Tibial artery (tissue), 4 donors: Measurements from ENCODE around the gene UNC79.

Experiments used
- DNase-seq, 2 donors: peaks; one replicate each; pipeline ENCODE4 v3.0.0-alpha.2; 2019
- H3K27ac ChIP-seq, 2 donors: fragments of 200-600 bp; sonication (generic) in 1 of 2; 1 replicate in 1 of 2; 2 replicates in 1 of 2; pipeline ENCODE4 v1.5.1; 2018 to 2019; ENCODE audit warnings: mild to moderate bottlenecking in 1 of 2
- H3K27me3 ChIP-seq, 2 donors: fragments of 200-600 bp; sonication (generic) in 1 of 2; one replicate each; pipeline versions ENCODE4 v1.5.1 to v1.6.0; 2016 to 2019
- H3K36me3 ChIP-seq, 3 donors: fragments of 200-600 bp; sonication (generic) in 2 of 3; one replicate each; pipeline ENCODE4 v1.5.1; 2016 to 2019; ENCODE audit warnings: mild to moderate bottlenecking in 2 of 3
- H3K4me1 ChIP-seq, 4 donors: fragments of 200-600 bp; sonication (generic) in 2 of 4; 1 replicate in 3 of 4; 2 replicates in 1 of 4; pipeline ENCODE4 v1.5.1; 2016 to 2019
- H3K4me3 ChIP-seq, 2 donors: fragments of 200-600 bp; sonication (generic) in 1 of 2; 1 replicate in 1 of 2; 2 replicates in 1 of 2; pipeline ENCODE4 v1.5.1; 2018 to 2019; ENCODE audit warnings: mild to moderate bottlenecking in 2 of 2
- H3K9me3 ChIP-seq, 3 donors: fragments of 200-600 bp; sonication (generic) in 1 of 3; one replicate each; pipeline ENCODE4 v1.5.1; 2016 to 2019
- CTCF ChIP-seq, 2 experiments: fragments of 200-600 bp in 1 of 2; fragments of 450-650 bp in 1 of 2; IDR thresholded peaks; one replicate each; pipeline ENCODE4 v1.5.1; 2017 to 2019; ENCODE audit warnings: antibody characterized with exemption in 2 of 2, mild to moderate bottlenecking in 1 of 2, moderate library complexity in 1 of 2
- intact Hi-C: fragments of 100-400 bp; cut with DNase I; formaldehyde crosslinking; loops from one replicate; pipeline ENCODE4 v1.15.0; 2023; ENCODE audit warnings: low total_unique reads

UNC79 gene

DNA sequence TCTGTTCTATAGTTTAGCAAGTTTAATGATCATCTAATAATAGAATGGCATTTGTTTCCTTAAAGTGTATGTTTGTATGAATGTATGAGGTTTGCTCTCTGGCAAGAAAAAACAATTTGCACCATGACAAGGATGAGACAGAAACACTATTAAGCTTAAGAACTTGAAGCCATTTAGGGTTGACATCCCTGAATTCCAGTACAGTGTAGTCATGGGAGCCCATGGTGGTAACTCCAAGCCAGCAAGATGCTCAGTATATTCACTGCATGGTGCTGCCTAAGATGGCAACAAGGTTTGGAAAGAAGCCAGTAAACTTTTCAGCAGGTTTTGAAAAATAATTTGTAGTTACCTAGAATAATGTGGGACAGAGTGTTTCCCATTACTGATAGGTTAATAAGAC lies 198.9 kb downstream of the UNC79 start:
- TF ChIP-seq CTCF (IDR thresholded peaks at IDR 0.05), result no peak
- intact Hi-C loops, result no loop called here
- DNase-seq, result no peak
- no peaks in the 10 kb centered on the region for H3K36me3 ChIP-seq
- no peaks in the 10 kb centered on the region for H3K4me1 ChIP-seq
- no peak overlapping the region for H3K27ac ChIP-seq
- no peaks in the 10 kb centered on the region for H3K27me3 ChIP-seq
- no peak overlapping the region for H3K4me3 ChIP-seq
- no peaks in the 10 kb centered on the region for H3K9me3 ChIP-seq

DNA sequence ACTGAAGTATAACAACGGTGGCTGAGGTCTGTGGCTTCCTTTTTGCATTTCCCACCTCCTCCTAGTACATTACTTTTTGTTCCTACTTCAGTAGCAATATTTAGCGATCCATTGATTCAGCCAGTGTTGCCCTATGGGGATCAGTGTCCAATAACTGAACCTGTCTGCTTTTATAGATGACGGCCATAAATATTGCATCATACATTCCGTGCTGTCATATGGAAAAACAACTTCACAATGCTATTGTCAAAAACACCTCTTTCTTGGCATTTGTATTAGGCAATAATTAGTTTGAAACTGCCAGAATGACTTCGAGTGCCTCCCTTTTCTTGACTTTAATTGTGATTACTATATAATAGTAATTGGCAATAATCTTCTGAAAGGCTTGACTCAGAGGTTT lies 208.1 kb downstream of the UNC79 start:
- intact Hi-C loops, result no loop called here
- Histone ChIP-seq H3K27ac (no peak overlapping the region), H3K27me3 (peaks cover 0 to 4% of the 10 kb centered on the region in 2 donors), H3K36me3 (no peaks in the 10 kb centered on the region), H3K4me3 (no peak overlapping the region), H3K9me3 (no peaks in the 10 kb centered on the region), H3K4me1 (no peaks in the 10 kb centered on the region)
- no peak for DNase-seq
- no peak for TF ChIP-seq CTCF (IDR thresholded peaks at IDR 0.05)

GRCh38 chr14:93643127-93643526 lies 212.4 kb downstream of the UNC79 start:
- H3K27ac ChIP-seq, result no peak overlapping the region
- TF ChIP-seq CTCF (IDR thresholded peaks at IDR 0.05), result no peak
- intact Hi-C loops, result no loop called here
- H3K36me3 ChIP-seq, result no peaks in the 10 kb centered on the region
- no peak for DNase-seq
- H3K4me1 ChIP-seq, result no peaks in the 10 kb centered on the region
- H3K27me3 ChIP-seq, result peaks cover 0 to 4% of the 10 kb centered on the region in 2 donors
- H3K4me3 ChIP-seq, result no peak overlapping the region
- H3K9me3 ChIP-seq, result no peaks in the 10 kb centered on the region

- H3K27ac ChIP-seq, result no peak overlapping the region
Measured at GRCh38 chr14:93643676-93644075, 212.9 kb downstream of the UNC79 start.

DNA sequence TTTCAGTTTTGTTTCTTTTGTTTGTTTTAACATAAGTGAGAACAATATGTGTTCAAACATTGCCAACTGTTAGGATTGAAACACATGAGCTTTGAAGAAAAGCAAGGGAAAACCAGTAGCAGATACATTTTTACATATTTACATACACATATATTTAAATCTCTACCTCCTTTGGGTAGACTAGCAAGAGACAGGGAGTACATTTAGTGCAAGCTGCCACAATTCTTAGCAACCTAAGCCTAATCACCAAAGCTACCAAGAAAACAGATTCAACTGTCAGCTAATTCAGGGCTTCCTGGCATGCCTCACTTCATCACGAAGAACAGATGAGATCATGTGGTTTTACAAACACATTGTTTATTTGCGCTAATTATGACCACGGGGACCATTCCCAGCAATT lies 214.5 kb downstream of the UNC79 start:
- H3K9me3 ChIP-seq, result no peaks in the 10 kb centered on the region
- peaks cover 0 to 4% of the 10 kb centered on the region in 2 donors for H3K27me3 ChIP-seq
- no peaks in the 10 kb centered on the region for H3K36me3 ChIP-seq
- H3K4me1 ChIP-seq, result no peaks in the 10 kb centered on the region
- TF ChIP-seq CTCF (IDR thresholded peaks at IDR 0.05), result no peak
- intact Hi-C loops, result no loop called here
- no peak overlapping the region for H3K27ac ChIP-seq
- DNase-seq, result no peak
- no peak overlapping the region for H3K4me3 ChIP-seq

More at GRCh38 chr14:93643676-93644075, 212.9 kb downstream of the UNC79 start:
- no peaks in the 10 kb centered on the region for H3K4me1 ChIP-seq
- no peaks in the 10 kb centered on the region for H3K9me3 ChIP-seq
- no peak for DNase-seq
- peaks cover 0 to 4% of the 10 kb centered on the region in 2 donors for H3K27me3 ChIP-seq
- no peaks in the 10 kb centered on the region for H3K36me3 ChIP-seq
- no peak for TF ChIP-seq CTCF (IDR thresholded peaks at IDR 0.05)
- intact Hi-C loops, result no loop called here
- no peak overlapping the region for H3K4me3 ChIP-seq
